GM23338 (cell line): ENCODE results near the gene MBNL1. TPM values are rescaled to one million over a fixed set of nuclear protein-coding genes. Genes with fewer than 3 reads are reported as not detected.

Experiments
- ATAC-seq: fragments of 200-7000 bp; cut with Tn5 transposase; 3 replicates; pipeline ENCODE4 v1.9.1; 2020
- DNase-seq: peaks from one replicate; pipeline ENCODE4 v3.0.0-alpha.2; 2015; ENCODE audit warnings: low spot score
- H2AFZ ChIP-seq: fragments of 200-600 bp; sonication (generic); 2 replicates; pipeline ENCODE4 v1.8.0; 2016; ENCODE audit warnings: antibody characterized with exemption, mild to moderate bottlenecking, moderate library complexity
- H3F3A ChIP-seq: fragments of 200-600 bp; sonication (generic); replicated peaks from 2 replicates; pipeline ENCODE4 v1.8.0; 2017; ENCODE audit warnings: antibody characterized with exemption, mixed run types, low read depth
- H3K27ac ChIP-seq: fragments of 200-600 bp; sonication (generic); 2 replicates; pipeline ENCODE4 v1.6.1; 2016; ENCODE audit warnings: low read depth
- H3K27me3 ChIP-seq: fragments of 200-600 bp; sonication (generic); 2 replicates; pipeline ENCODE4 v1.8.0; 2016; ENCODE audit warnings: mild to moderate bottlenecking, mixed run types, moderate library complexity; ENCODE audit not compliant: insufficient read depth
- H3K36me3 ChIP-seq: fragments of 200-600 bp; sonication (generic); 2 replicates; pipeline ENCODE4 v1.8.0; 2016; ENCODE audit warnings: mild to moderate bottlenecking; ENCODE audit not compliant: insufficient read depth
- H3K4me1 ChIP-seq: fragments of 200-600 bp; sonication (generic); 2 replicates; pipeline ENCODE4 v1.8.0; 2016; ENCODE audit warnings: mild to moderate bottlenecking, moderate library complexity; ENCODE audit not compliant: insufficient read depth
- H3K4me2 ChIP-seq: fragments of 200-600 bp; sonication (generic); 2 replicates; pipeline ENCODE4 v1.7.1; 2017; ENCODE audit warnings: mixed run types
- H3K4me3 ChIP-seq: fragments of 200-600 bp; sonication (generic); 2 replicates; pipeline ENCODE4 v1.6.1; 2016; ENCODE audit warnings: mixed run types
- H3K79me2 ChIP-seq: fragments of 200-600 bp; sonication (generic); replicated peaks from 2 replicates; pipeline ENCODE4 v1.8.0; 2017; ENCODE audit warnings: mild to moderate bottlenecking; ENCODE audit not compliant: insufficient read depth
- H3K9me2 ChIP-seq: fragments of 200-600 bp; sonication (generic); 2 replicates; pipeline ENCODE4 v1.8.0; 2017; ENCODE audit not compliant: insufficient read depth
- H4K20me1 ChIP-seq: fragments of 200-600 bp; sonication (generic); replicated peaks from 2 replicates; pipeline ENCODE4 v1.8.0; 2017; ENCODE audit warnings: mild to moderate bottlenecking; ENCODE audit not compliant: insufficient read depth
- H3K27ac Mint-ChIP-seq: 2 replicates; pipeline ENCODE4 v1.8.0; 2020; ENCODE audit warnings: inconsistent platforms, mild to moderate bottlenecking, moderate library complexity, mixed read lengths
- H3K27me3 Mint-ChIP-seq: 3 replicates; pipeline ENCODE4 v1.8.0; 2022; ENCODE audit warnings: low read depth, mild to moderate bottlenecking, moderate library complexity, mixed read lengths, inconsistent platforms; ENCODE audit not compliant: insufficient read depth, poor library complexity
- H3K36me3 Mint-ChIP-seq: 3 replicates; pipeline ENCODE4 v1.8.0; 2021; ENCODE audit warnings: low read depth, mild to moderate bottlenecking, inconsistent platforms, moderate library complexity, mixed read lengths
- H3K4me1 Mint-ChIP-seq: 3 replicates; pipeline ENCODE4 v1.8.0; 2020; ENCODE audit warnings: mild to moderate bottlenecking, inconsistent platforms, mixed read lengths
- H3K4me3 Mint-ChIP-seq: 3 replicates; pipeline ENCODE4 v1.8.0; 2021; ENCODE audit warnings: moderate library complexity, mild to moderate bottlenecking, inconsistent platforms, mixed read lengths
- H3K9me3 Mint-ChIP-seq: 3 replicates; pipeline ENCODE4 v1.8.0; 2020; ENCODE audit warnings: moderate library complexity, mild to moderate bottlenecking, inconsistent platforms, mixed read lengths
- CREB1 ChIP-seq: fragments of 250-450 bp; sonication (Bioruptor Pico); IDR thresholded peaks from 2 replicates; pipeline ENCODE4 v1.5.0; 2020; ENCODE audit warnings: low read depth, mild to moderate bottlenecking, moderate library complexity
- CTCF ChIP-seq, 2 experiments: fragments of 200-600 bp in 1 of 2; sonication (generic) in 1 of 2; conservative IDR thresholded peaks; 2 replicates each; pipeline versions ENCODE4 v1.5.1 to v1.6.1; 2016 to 2017; ENCODE audit warnings: antibody characterized with exemption in 2 of 2, low read depth in 2 of 2, mild to moderate bottlenecking in 2 of 2, moderate library complexity in 1 of 2
- ETS1 ChIP-seq: IDR thresholded peaks from 2 replicates; pipeline ENCODE4 v1.6.1; 2016; ENCODE audit warnings: antibody characterized with exemption
- EZH2 ChIP-seq: fragments of 200-600 bp; sonication (generic); IDR thresholded peaks from one replicate; pipeline ENCODE4 v1.8.0; 2017; ENCODE audit warnings: antibody characterized with exemption, mild to moderate bottlenecking, low read depth; ENCODE audit not compliant: unreplicated experiment
- EZH2phosphoT487 ChIP-seq: fragments of 200-600 bp; sonication (generic); IDR thresholded peaks from one replicate; pipeline ENCODE4 v1.8.1; 2018; ENCODE audit warnings: antibody characterized with exemption; ENCODE audit not compliant: unreplicated experiment
- JUNB ChIP-seq: IDR thresholded peaks from one replicate; pipeline ENCODE4 v1.6.1; 2016; ENCODE audit warnings: antibody characterized with exemption; ENCODE audit not compliant: unreplicated experiment
- REST ChIP-seq: IDR thresholded peaks from one replicate; pipeline ENCODE4 v1.6.1; 2018; ENCODE audit warnings: antibody characterized with exemption; ENCODE audit not compliant: unreplicated experiment
- STAT1 ChIP-seq: IDR thresholded peaks from one replicate; pipeline ENCODE4 v1.6.1; 2016; ENCODE audit warnings: antibody characterized with exemption; ENCODE audit not compliant: unreplicated experiment
- ZNF331 ChIP-seq: fragments of 250-450 bp; sonication (Bioruptor Pico); IDR thresholded peaks from 2 replicates; pipeline ENCODE4 v1.5.0; 2020; ENCODE audit warnings: low read depth, mild to moderate bottlenecking, moderate library complexity
- polyA plus RNA-seq: library from polyadenylated mRNA; unstranded; fragments of >200 nt; fragmentation: Nextera tagmentation; extraction: Ambion mirVana; gene quantifications from 2 replicates; pipeline ENCODE4 v1.2.1, GENCODE V29; 2016
- total RNA-seq: library from RNA; depleted of rRNA; stranded (reverse); fragments of >200 nt; shearing (Covaris generic); gene quantifications from 2 replicates; pipeline ENCODE4 v1.2.3, GENCODE V29; 2014

The MBNL1 gene
- total and polyA plus RNA-seq, 2 experiments from 2014 or later, result 9.4 to 23.2 TPM

GRCh38 chr3:152508705-152509104, 240.0 kb downstream of the MBNL1 start:
- no peak overlapping the region for H3K4me2 ChIP-seq
- H3K4me3 ChIP-seq, result no peak overlapping the region
- DNase-seq, result peak; percentile 39
- H3K36me3 ChIP-seq, result no peaks in the 10 kb centered on the region
- no peaks in the 10 kb centered on the region; the same call in 1 of the 2 replicates for H3K9me2 ChIP-seq
- no peaks in the 10 kb centered on the region for H4K20me1 ChIP-seq
- H2AFZ ChIP-seq, result peak overlapping the region; percentile 80; the same call in 1 of the 2 replicates
- TF ChIP-seq CREB1 (CRISPR knock-in tag), result no peak
- TF ChIP-seq REST, result no peak
- no peak for TF ChIP-seq STAT1
- peak; percentile 47 to 54 for TF ChIP-seq CTCF (conservative IDR thresholded peaks at IDR 0.05; ENCODE audit: low read depth in 2 of 2)
- TF ChIP-seq ZNF331 (CRISPR knock-in tag), result no peak
- TF ChIP-seq JUNB, result no peak
- no peak for TF ChIP-seq EZH2phosphoT487
- TF ChIP-seq ETS1, result no peak
- no peak overlapping the region for H3K4me3 Mint-ChIP-seq
- no peaks in the 10 kb centered on the region for H3K79me2 ChIP-seq
- H3K4me1 ChIP-seq, result no peaks in the 10 kb centered on the region
- H3K27me3 Mint-ChIP-seq, result no peaks in the 10 kb centered on the region
- H3K27ac Mint-ChIP-seq, result no peak overlapping the region
- no peaks in the 10 kb centered on the region for H3K9me3 Mint-ChIP-seq
- H3K27ac ChIP-seq, result no peak overlapping the region
- no peaks in the 10 kb centered on the region for H3K27me3 ChIP-seq
- H3F3A ChIP-seq, result no peaks in the 10 kb centered on the region
- no peaks in the 10 kb centered on the region for H3K4me1 Mint-ChIP-seq
- no peak for ATAC-seq
- no peaks in the 10 kb centered on the region for H3K36me3 Mint-ChIP-seq

GRCh38 chr3:152511904-152512303, 243.2 kb downstream of the MBNL1 start:
- H3K4me1 ChIP-seq, result peaks cover 16% of the 10 kb centered on the region
- H4K20me1 ChIP-seq, result no peaks in the 10 kb centered on the region
- H2AFZ ChIP-seq, result no peak overlapping the region
- peaks cover 3% of the 10 kb centered on the region for H3K27me3 Mint-ChIP-seq
- DNase-seq, result no peak
- ATAC-seq, result no peak
- H3K36me3 Mint-ChIP-seq, result no peaks in the 10 kb centered on the region
- H3K27me3 ChIP-seq, result no peaks in the 10 kb centered on the region
- no peak overlapping the region for H3K4me2 ChIP-seq
- H3K9me2 ChIP-seq, result no peaks in the 10 kb centered on the region
- no peaks in the 10 kb centered on the region for H3F3A ChIP-seq
- H3K36me3 ChIP-seq, result no peaks in the 10 kb centered on the region
- peaks cover 16% of the 10 kb centered on the region for H3K4me1 Mint-ChIP-seq
- H3K27ac ChIP-seq, result no peak overlapping the region; the same call in 1 of the 2 replicates
- no peaks in the 10 kb centered on the region for H3K9me3 Mint-ChIP-seq
- H3K4me3 Mint-ChIP-seq, result no peak overlapping the region
- no peaks in the 10 kb centered on the region for H3K79me2 ChIP-seq
- H3K4me3 ChIP-seq, result no peak overlapping the region
- no peak overlapping the region for H3K27ac Mint-ChIP-seq
- no peak for TF ChIP-seq EZH2
- TF ChIP-seq REST, result no peak
- TF ChIP-seq STAT1, result no peak
- no peak for TF ChIP-seq JUNB
- TF ChIP-seq ZNF331 (CRISPR knock-in tag), result no peak
- no peak for TF ChIP-seq CREB1 (CRISPR knock-in tag)
